Measurements from ENCODE around the gene CBLN1.

Gene CBLN1

GRCh38 chr16:49287572-49287971 is 5.9 kb upstream of the CBLN1 start:
- H3K27me3 ChIP-seq = peaks cover 99% of the 10 kb centered on the region
- no peaks in the 10 kb centered on the region for H3K9me3 ChIP-seq
- H3K36me3 ChIP-seq = no peaks in the 10 kb centered on the region
- TF ChIP-seq CTCF (IDR thresholded peaks at IDR 0.05) = no peak
- H3K27ac ChIP-seq = no peak overlapping the region
- H3K4me3 ChIP-seq (ENCODE audit: low read depth in 1 of 2, low read length in 1 of 2) = no peak overlapping the region
- peaks cover 0 to 2% of the 10 kb centered on the region in 2 experiments for H3K4me1 ChIP-seq (ENCODE audit: control insufficient read depth in 1 of 2, insufficient read depth in 1 of 2, low read depth in 1 of 2, low read length in 1 of 2)

- Histone ChIP-seq H3K9me3 (no peaks in the 10 kb centered on the region), H3K4me1 (ENCODE audit: control insufficient read depth in 1 of 2, insufficient read depth in 1 of 2, low read depth in 1 of 2, low read length in 1 of 2) (peaks cover 0 to 13% of the 10 kb centered on the region in 2 experiments), H3K36me3 (no peaks in the 10 kb centered on the region), H3K4me3 (ENCODE audit: low read depth in 1 of 2, low read length in 1 of 2) (no peak overlapping the region), H3K27me3 (peaks cover 100% of the 10 kb centered on the region), H3K27ac (no peak overlapping the region)
- TF ChIP-seq CTCF (IDR thresholded peaks at IDR 0.05) = no peak
Observed at GRCh38 chr16:49284962-49285361, 3.3 kb upstream of the CBLN1 start.

GRCh38 chr16:49283376-49284049 is 1.9 kb upstream of the CBLN1 start:
- H3K27me3 ChIP-seq = peaks cover 100% of the 10 kb centered on the region
- peaks cover 0 to 13% of the 10 kb centered on the region in 2 experiments for H3K4me1 ChIP-seq (ENCODE audit: control insufficient read depth in 1 of 2, insufficient read depth in 1 of 2, low read depth in 1 of 2, low read length in 1 of 2)
- no peak overlapping the region for H3K4me3 ChIP-seq (ENCODE audit: low read depth in 1 of 2, low read length in 1 of 2)
- no peak overlapping the region for H3K27ac ChIP-seq
- no peak for TF ChIP-seq CTCF (IDR thresholded peaks at IDR 0.05)
- H3K9me3 ChIP-seq = no peaks in the 10 kb centered on the region
- no peaks in the 10 kb centered on the region for H3K36me3 ChIP-seq

GRCh38 chr16:49282690-49283375 is 1.2 kb upstream of the CBLN1 start:
- Histone ChIP-seq H3K27me3 (peaks cover 100% of the 10 kb centered on the region), H3K36me3 (no peaks in the 10 kb centered on the region), H3K27ac (no peak overlapping the region), H3K9me3 (no peaks in the 10 kb centered on the region), H3K4me1 (ENCODE audit: control insufficient read depth in 1 of 2, insufficient read depth in 1 of 2, low read depth in 1 of 2, low read length in 1 of 2) (peaks cover 0 to 13% of the 10 kb centered on the region in 2 experiments), H3K4me3 (ENCODE audit: low read depth in 1 of 2, low read length in 1 of 2) (no peak overlapping the region)
- TF ChIP-seq CTCF (IDR thresholded peaks at IDR 0.05) = no peak

GRCh38 chr16:49281843-49282642 is 405 bp upstream of the CBLN1 start:
- Histone ChIP-seq H3K36me3 (no peaks in the 10 kb centered on the region), H3K4me1 (ENCODE audit: control insufficient read depth in 1 of 2, insufficient read depth in 1 of 2, low read depth in 1 of 2, low read length in 1 of 2) (peaks cover 0 to 13% of the 10 kb centered on the region in 2 experiments), H3K4me3 (ENCODE audit: low read depth in 1 of 2, low read length in 1 of 2) (peak overlapping the region in 1 of 2 experiments; percentile 38), H3K27me3 (peaks cover 100% of the 10 kb centered on the region), H3K9me3 (no peaks in the 10 kb centered on the region), H3K27ac (no peak overlapping the region)
- TF ChIP-seq CTCF (IDR thresholded peaks at IDR 0.05) = no peak
